Measurements from ENCODE around the gene FUT9. TPM values are rescaled to one million over a fixed set of nuclear protein-coding genes. Genes with fewer than 3 reads are reported as not detected.

The FUT9 gene
- total RNA-seq, result not detected in 2 replicates

GRCh38 chr6:96015518-96016333 lies at the start of gene FUT9:
Gene FUT9 (plus strand): TSS chr6:96015974. CDS start chr6:96203156, 187,182 bp downstream.

Measured in articular chondrocyte of knee joint (primary cell).